HG03571 (cell line): ENCODE results near the gene MAEA.

ENCODE experiments used
- ATAC-seq: cut with Tn5 transposase; IDR thresholded peaks from one replicate; pipeline ENCODE4 v1.9.1; 2021; ENCODE audit not compliant: unreplicated experiment

The MAEA gene

DNA sequence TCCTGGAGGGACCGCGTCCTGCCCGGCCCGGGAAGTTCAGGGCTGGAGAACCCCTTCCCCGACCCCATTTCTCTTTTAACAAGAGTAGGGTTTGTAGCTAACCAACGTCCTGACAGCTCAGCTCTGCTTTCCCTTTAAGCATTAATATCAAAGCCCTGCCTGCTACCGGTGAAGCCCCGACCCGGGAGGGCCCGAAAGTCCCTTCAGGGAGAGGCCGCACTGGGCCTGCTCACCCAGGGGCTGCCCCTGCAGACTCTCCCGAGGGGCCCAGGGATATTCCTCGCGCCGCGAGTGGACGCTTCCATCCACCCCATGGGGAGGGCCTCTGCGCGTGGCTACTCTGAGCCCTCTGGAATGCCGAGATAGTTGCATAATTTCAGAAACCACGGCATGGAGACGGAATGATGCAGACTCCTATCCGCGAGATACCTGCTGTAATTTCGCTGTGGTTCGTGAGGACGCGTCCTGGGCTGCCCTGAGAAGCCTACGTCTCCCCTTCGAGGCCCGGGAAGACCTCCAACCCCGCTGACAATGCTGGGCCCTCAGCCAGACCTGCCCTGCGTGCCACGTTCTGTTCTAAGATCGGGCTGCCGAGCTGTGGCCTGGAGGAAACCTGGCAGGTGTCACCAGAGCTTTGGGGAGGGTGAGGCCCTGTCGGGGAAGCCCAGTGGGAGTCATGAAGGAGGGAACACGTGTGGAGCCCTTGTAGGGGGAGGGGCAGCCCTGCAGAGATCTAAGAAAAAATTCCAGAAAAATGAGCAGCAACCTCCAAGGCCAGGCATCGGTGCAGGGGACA is 39.8 kb upstream of the MAEA start:
- ATAC-seq: peak; percentile 15

DNA sequence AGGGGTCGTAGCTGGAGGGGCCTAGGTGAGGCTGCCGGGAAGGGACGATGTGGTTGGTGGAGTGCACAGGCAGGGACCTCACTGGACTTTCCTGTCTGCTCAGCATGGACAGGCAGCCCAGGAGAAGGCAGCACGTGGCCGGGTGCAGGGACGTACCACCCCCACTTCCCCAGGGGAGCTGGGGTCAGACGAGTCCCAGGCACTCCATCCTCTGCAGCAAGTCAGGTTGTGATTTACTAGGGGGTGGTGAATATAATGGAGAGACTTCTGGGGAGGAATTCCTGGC is 39.2 kb upstream of the MAEA start:
- ATAC-seq: no peak

DNA sequence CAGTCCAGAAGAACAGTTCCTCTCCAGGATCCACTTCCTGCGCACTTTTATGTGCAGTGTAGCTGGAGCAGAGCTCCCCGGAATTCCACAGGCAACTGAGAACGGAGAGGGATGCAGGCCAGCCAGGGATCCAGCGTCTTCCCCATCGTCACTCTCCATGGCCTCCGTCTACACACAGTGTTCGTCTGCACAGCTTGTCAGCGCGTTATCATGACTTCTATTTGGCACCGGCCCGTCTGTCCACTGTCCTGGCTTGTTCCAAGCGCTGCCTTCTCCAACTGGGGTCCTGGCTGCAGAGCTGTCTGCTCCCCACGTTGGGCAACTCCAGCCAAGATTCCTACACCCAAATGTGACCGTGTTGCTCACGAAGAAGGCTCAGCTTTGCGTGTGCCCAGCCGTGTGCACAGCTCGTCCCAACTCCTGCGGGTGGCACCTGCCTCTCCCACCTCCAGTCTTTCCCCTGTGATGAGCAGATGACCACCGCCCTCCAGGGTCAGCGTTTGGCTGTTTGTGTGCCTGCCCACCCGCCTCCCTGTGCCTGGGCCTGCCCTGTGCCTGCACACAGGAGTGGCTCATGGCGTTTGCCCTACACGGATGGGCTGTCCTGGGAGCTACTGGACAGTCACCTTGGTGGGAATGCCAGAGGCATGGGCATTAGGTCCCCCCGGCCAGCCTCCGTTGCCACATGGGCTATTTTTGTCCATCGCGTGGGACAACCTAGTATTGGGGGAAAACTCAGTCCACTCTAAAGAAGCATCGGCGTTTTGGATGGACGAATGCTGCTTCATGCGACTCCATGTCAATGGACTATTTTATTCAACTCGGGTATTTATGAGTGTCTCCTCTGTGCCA is 38.5 kb upstream of the MAEA start:
- no peak for ATAC-seq

DNA sequence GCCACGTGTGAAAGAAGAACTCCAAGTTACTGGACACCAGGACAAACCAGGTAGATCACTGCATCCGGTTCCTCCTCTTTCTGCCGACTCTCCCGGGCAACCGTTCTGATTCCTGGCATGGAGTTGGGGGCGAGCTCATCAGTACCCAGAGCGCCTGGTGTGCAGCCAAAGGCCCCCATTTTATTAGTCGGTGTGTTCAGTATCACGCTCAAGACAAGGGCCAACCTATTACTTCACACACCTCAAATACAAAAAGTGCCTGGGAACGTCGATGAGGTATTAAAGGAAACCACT is 38.0 kb upstream of the MAEA start:
- ATAC-seq: no peak

DNA sequence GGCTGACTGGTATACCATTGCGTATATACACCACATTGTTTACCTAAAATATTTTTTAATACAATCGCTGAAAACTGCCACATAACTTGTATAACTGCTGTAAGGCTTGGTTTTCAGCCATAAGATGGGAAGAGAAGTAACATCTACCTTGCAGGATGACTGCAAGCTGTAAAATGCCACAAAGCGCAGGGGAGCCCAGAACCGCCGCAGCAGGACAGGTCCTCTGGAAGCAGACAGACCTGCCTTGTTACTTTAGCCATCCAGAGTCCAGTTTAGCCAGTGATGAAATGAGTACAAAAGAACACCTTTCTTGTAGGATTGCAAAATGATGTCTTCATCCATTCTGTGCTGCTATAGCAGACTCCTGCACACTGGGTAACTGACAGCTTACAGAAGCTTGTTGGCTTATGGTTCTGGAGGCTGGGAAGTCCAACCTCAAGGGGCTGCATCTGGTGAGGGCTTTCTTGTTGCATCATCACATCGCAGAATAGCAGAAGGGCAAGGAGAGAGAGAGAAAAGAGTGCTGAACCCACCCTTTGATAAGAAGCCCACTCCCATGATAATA is 36.7 kb upstream of the MAEA start:
- no peak for ATAC-seq

DNA sequence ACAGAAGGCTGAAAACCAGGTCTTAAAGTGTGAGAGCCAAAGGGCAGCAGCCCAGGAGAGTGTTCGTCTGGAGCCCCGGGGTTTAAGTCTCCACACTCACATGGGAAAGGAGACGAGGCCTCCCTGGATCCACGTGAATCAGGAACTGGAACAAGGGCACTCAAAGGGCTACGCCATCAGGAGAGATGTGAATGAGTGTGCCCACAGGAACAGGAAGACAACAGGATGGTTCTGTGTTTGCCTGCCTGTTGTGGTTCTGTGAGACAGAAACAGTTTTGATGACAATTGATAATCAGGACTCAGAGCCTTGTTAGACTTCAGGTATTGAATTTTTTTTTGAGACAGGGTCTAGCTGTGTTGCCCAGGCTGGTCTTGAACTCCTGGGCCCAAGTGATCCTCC is 35.9 kb upstream of the MAEA start:
- ATAC-seq: no peak

DNA sequence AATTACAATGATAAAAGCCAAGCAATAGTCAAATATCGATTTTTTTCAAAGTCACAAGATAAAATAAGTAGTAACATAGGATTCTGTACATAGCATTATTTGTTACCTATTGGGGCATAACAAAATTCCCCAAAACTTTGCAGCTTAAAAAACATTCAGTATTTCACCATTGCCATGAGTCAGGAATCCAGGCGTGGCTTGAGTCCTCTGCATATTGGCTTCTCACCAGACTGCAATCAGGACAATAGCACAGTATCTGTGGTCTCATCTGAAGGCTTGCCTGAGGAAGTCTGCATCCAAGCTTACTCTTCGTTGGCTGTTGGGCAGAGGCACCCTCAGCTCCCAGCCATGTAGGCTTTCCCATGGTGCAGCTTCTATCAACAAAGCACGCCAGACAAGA is 34.5 kb upstream of the MAEA start:
- no peak for ATAC-seq

DNA sequence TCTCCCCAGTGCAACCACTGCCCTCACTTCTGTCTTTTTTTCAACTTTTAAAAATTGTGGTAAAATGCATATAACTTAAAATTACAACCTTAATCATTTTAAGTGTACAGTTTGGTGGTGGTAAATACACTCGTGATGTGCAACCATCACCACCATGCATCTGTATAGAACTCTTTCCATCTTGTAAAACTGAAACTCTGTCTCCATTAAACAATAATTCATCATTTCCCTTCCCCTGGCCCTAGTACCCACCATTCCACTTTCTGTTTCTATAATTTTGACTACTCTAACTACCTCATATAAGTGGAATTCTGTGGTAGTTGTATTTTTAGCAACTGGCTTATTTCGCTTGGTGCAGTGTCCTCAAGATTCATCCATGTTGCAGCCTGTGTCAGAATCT is 34.0 kb upstream of the MAEA start:
- no peak for ATAC-seq

DNA sequence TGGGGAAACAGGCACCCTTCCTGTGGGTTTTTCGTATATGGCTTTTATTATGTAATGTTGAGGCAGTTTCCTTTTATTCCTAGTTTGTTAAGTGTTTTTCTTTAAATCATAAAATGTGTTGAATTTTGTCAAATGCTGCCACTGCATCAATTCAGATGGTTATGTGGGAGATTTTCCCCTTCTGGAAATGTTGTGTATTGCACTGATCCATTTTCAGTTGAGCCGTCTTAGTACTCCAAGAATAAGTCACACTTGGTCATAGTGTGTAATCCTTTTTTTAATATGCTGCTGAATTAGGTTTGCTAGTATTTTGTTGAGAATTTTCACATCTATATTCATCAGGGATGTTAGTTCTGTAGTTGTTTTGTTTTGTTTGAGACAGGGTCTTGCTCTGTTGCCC is 31.2 kb upstream of the MAEA start:
- no peak for ATAC-seq

DNA sequence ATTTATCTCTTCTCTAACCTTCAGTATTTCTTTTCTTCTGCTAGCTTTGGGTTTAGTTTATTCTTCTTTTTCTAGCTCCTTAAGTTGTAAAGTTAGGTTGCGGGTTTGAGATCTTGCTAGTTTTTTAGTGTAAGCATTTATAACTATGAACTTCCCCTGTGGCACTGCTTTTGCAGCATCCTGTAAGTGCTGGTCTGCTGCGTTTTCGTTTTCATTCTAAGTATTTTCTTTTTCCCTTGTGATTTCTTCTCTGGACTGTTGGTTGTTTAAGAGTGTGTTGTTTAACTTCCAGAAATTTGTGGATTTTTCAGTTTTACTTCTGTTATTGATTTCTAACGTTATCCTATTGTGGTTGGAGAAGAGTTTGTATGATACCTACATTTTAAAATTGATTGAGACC is 29.7 kb upstream of the MAEA start:
- no peak for ATAC-seq

DNA sequence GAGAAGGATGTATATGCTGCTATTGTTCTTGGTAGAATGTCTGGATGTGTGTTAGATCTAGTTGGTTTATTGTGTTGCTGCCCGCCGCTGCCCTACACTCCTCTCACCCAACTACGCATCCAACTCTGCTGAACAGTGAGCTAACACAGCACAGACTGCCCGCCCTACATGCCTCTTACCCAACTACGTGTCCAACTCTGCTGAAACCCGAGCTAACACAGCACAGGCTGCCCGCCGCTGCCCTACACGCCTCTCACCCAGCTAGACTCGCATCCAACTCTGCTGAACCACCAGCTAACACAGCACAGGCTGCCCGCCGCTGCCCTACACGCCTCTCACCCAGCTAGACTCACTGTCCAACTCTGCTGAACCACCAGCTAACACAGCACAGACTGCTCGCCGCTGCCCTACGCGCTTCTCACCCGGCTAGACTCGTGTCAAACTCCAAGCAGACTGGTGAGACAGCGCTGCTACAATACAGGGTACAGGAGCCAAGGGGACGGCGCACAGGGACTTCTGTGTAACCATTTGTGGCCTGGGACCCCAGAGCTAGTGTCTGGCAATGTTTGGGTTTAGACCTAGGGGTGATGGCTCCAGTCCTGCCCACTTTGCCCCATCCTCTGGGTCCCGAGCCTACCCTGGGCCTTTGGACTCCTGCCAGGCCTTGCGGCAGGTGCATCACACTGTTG is 29.1 kb upstream of the MAEA start:
- no peak for ATAC-seq

DNA sequence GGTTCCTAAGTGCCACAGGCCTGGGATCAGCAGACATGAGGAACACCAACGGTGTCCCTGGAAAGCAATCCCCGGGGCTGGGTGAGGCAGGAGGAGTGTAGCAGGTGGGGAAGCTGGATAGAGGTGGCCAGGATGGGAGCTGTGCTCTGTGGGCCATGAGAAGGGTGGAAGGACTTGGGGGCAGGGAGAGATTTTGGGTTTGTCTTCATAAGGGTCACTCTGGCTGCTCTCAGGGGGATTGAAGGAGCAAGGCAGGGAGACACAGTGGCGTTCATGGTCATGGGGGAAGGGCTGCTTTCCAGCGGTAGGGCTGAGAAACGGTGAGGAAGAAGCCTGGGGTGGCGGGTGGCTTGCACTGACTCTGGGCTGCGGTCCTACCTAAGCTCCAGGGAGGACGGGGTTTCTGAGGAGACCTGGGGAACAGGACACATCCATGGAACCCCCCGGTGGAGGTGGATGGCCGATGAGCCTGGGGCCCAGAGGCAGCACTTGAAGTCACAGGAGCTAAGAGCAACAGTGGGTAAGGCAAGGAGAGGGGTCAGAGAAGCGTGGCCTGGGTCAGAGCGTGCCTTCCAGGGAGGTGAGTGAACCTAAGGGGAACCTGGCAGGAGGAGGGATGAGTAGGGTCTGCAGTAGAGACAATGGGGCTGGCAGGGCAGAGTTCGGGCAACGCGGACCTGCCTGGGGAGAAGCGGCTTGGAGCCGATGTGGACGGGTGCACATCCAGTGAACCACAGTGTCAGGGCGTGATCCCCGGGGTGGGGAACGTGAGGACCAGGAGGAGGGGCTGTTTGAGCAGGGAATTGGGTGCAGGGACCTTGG is 28.4 kb upstream of the MAEA start:
- ATAC-seq: no peak

DNA sequence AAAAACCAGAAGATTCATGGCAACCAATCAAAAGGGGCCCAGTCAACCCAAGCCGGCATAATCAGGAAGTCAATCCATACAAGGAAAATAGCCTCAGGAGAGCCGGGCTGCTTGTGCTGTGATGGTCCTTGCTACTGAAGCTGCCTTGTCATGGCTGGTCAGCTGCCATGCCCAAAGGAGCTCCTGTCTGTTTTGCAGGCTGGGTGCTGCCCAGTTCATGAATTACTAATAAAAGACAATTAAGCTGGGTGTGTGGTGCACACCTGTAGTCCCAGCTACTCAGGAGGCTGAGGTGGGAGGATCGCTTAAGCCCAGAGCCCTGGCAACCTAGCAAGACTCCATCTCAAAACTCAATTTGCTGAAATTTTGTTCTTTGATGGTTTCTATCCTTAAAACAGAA is 24.7 kb upstream of the MAEA start:
- no peak for ATAC-seq

DNA sequence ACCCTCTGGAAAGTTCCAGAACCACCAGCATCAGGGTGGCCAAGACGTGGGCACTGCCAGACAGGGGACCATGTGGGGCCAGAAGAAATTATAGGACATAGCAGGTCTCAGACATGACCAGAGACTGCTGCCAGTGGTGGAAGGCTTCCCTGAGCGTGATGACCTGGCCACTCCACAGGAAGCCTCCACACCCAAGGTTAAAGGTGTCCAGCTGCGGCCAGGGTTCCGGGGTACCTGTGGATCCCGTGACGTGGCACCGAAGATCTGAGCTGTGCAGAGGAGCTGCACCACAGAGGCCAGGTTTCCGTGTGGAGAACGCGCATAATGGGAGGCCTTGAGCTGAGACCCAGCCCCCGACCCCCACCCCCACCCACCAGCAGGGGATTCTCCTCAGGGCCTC is 24.3 kb upstream of the MAEA start:
- no peak for ATAC-seq

DNA sequence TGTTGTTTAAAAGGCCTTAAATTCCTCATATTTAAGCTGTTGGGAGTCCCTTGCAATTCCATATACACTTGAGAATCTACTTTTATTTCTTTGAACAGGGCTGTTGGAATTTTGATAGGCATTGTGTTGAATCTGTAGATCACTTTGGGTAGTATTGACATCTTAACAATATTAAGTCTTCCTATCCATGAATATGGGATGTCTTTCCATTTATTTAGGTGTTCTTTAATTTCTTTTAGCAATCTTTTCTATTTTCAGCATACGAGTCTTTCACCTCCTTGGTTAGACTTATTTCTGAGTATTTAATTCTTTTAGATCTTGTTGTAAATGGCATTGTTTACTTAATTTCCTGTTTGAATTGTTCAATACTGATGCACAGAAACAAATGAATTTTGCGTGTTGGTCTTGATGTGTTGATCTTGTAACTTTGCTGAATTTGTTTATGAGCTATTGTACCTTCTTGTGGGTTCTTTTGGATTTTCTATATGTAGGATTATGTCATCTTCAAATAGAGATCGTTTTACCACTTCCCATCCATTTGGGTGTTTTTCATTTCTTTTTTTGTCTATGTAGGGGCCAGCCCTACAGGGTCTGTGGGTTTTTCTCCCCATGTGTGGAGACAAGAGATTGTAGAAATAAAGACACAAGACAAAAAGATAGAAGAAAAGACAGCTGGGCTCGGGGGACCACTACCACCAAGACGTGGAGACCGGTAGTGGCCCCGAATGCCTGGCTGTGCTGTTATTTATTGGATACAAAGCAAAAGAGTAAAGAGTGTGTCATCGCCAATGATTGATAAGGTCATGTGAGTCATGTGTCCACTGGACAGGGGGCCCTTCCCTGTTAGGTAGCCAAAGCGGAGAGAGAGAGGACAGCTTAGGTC is 22.6 kb upstream of the MAEA start:
- no peak for ATAC-seq

DNA sequence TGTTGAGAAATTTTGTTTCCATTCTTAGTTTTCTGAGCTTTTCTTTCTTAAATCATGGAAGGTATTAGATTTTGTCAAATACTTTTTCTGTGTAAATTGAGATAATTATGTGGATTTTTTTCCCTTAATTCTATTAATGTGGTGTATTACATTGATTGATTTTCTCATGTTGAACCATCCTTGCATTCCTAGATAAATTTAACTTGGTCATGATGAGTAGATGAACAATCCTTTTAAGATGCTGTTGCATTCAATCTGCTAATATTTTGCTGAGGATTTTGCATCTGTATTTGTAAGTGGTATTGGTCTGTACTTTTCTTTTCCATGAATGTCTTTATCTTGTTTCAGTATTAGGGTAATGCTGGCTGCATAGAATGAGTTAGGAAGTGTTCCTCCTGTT is 20.5 kb upstream of the MAEA start:
- ATAC-seq: no peak

DNA sequence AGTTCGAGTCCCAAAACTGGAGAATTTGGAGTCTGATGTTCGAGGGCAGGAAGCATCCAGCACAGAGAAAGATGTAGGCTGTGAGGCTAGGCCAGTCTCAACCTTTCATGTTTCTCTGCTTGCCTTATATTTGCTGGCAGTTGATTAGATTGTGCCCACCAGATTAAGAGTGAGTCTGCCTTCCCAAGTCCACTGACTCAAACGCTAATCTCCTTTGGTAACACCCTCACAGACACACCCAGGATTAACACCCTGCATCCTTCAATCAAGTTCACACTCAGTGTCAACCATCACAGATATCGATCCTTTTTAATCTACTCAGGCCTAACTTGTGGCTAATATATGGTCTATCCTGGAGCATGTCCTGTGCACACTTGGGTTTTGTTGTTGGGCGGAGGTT is 18.0 kb upstream of the MAEA start:
- no peak for ATAC-seq

DNA sequence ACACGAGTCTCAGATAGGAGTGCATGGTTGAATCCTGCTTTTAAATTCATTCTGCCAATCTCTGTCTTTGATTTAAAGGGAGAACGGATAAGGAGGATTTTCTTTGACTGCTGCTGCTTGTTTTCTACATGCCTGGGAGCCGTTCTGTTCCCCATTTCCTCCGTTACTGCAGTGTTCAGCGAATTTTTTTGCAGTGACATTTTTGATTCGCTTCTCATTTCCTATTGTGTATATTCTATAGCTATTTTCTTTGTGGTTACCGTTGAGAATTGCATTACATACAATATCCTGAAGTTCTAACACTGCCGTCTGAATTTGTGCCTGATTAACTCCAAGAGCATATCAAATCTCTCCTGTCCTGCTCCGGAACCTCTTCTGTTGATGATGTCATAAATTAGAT is 14.8 kb upstream of the MAEA start:
- no peak for ATAC-seq

DNA sequence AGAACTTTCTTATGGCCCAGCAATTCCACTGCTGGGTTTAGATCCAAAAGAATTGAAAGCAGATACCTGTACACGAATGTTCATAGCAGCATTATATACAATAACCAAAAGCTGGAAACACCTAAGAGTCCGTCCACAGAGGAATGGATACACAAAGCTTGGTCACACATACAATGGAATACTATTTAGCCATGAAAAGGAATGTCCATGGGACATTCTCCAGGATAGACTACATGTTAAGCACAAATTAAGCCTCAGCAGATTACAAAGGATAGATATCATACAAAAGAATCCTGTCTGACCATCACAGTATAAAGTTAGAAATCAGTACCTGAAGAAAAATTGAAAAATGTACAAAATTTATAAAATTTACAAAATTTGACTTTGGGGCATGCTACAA is 12.7 kb upstream of the MAEA start:
- ATAC-seq: no peak
